Naive B cell (primary cell): ENCODE results near the gene IRS1. TPM values are rescaled to one million over a fixed set of nuclear protein-coding genes. Genes with fewer than 3 reads are reported as not detected.
A peak's percentile ranks its signal among the peaks of the same experiment; 100 is the strongest.

ENCODE experiments used
- ATAC-seq, 2 donors: fragments of 150-1000 bp; cut with Tn5 transposase; 2 replicates each; pipeline ENCODE4 v1.10.0; 2021; ENCODE audit warnings: low read depth in 2 of 2, mild to moderate bottlenecking in 2 of 2, moderate library complexity in 2 of 2
- DNase-seq: peaks from one replicate; pipeline ENCODE4 v3.0.0; 2022
- H3K27ac Mint-ChIP-seq, 6 donors: one replicate each; pipeline ENCODE4 v1.8.0; 2020 to 2022; ENCODE audit warnings: mild to moderate bottlenecking in 6 of 6, mixed read lengths in 6 of 6, moderate library complexity in 5 of 6, inconsistent platforms in 2 of 6
- H3K27me3 Mint-ChIP-seq, 3 donors: one replicate each; pipeline ENCODE4 v1.8.0; 2021 to 2022; ENCODE audit warnings: mixed read lengths in 3 of 3, mild to moderate bottlenecking in 1 of 3
- H3K36me3 Mint-ChIP-seq, 2 donors: one replicate each; pipeline ENCODE4 v1.8.0; 2020 to 2022; ENCODE audit warnings: mixed read lengths in 2 of 2, inconsistent platforms in 1 of 2, mild to moderate bottlenecking in 1 of 2
- H3K4me1 Mint-ChIP-seq, 3 donors: one replicate each; pipeline ENCODE4 v1.8.0; 2020 to 2022; ENCODE audit warnings: mixed read lengths in 3 of 3, inconsistent platforms in 1 of 3, mild to moderate bottlenecking in 1 of 3, moderate library complexity in 1 of 3
- H3K4me3 Mint-ChIP-seq, 8 donors: one replicate each; pipeline ENCODE4 v1.8.0; 2020 to 2022; ENCODE audit warnings: mild to moderate bottlenecking in 8 of 8, mixed read lengths in 8 of 8, moderate library complexity in 8 of 8, inconsistent platforms in 2 of 8
- H3K9me3 Mint-ChIP-seq, 7 donors: one replicate each; pipeline ENCODE4 v1.8.0; 2020 to 2022; ENCODE audit warnings: mixed read lengths in 7 of 7, mild to moderate bottlenecking in 5 of 7, inconsistent platforms in 2 of 7, moderate library complexity in 1 of 7
- polyA plus RNA-seq, 6 donors: library from polyadenylated mRNA; unstranded; fragments of 300-500 nt; fragmentation: Illumina TruSeq; gene quantifications; one replicate each; pipeline ENCODE4 v1.2.3, GENCODE V29; 2021; ENCODE audit warnings: low read depth in 6 of 6

The IRS1 gene
- polyA plus RNA-seq, 6 donors from 2014 or later, result 0.43 to 2.7 (median 0.73) TPM

GRCh38 chr2:226715347-226715990 is 84.2 kb downstream of the IRS1 start:
- peaks cover 0 to under 1% of the 10 kb centered on the region in 2 donors for H3K36me3 Mint-ChIP-seq
- peaks cover 3 to 8% (median 7%) of the 10 kb centered on the region in 3 donors for H3K27me3 Mint-ChIP-seq
- peaks cover 0 to 2% (median 0%) of the 10 kb centered on the region in 7 donors for H3K9me3 Mint-ChIP-seq
- no peak overlapping the region for H3K27ac Mint-ChIP-seq
- DNase-seq (no peak), ATAC-seq (no peak)
- H3K4me1 Mint-ChIP-seq, result peaks cover 0 to 12% (median 7%) of the 10 kb centered on the region in 3 donors
- no peak overlapping the region for H3K4me3 Mint-ChIP-seq

GRCh38 chr2:226712941-226713340 is 86.7 kb downstream of the IRS1 start:
- Mint-ChIP-seq H3K4me3 (no peak overlapping the region), H3K9me3 (peaks cover 0 to 7% (median 0%) of the 10 kb centered on the region in 7 donors), H3K27ac (no peak overlapping the region), H3K36me3 (no peaks in the 10 kb centered on the region), H3K4me1 (peaks cover 0 to 17% (median 7%) of the 10 kb centered on the region in 3 donors), H3K27me3 (peaks cover 0 to 8% (median 7%) of the 10 kb centered on the region in 3 donors)
- DNase-seq, result no peak
- no peak for ATAC-seq

DNA sequence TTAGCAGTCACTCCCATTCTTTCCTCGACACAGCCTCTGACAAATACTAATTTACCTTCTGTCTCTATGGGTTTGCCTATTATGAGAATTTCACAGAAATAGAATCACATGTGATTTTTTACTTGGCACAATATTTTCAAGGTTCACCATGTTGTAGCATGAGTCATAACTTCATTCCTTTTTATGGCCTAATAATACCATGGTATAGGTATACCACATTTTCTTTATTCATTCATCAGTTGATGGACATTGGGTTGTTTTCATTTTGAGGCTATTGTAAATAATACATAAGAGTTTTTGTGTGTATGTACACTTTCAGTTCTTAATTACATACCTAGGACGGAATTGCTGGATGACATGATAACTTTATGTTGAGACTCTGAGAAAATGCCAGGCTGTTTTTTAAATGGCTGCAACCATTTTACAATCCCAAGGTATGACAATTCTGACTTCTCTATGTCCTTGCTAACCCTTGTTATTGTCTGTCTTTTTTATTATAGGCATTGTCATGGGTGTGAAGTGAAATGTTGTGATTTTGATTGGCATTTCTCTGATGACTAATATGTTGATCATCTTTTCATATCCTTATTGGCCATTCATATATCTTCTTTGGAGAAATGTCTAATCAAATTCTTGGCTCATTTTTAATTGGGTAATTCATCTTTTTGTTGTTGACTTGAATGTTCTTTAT is 87.9 kb downstream of the IRS1 start:
- H3K4me3 Mint-ChIP-seq, result no peak overlapping the region

DNA sequence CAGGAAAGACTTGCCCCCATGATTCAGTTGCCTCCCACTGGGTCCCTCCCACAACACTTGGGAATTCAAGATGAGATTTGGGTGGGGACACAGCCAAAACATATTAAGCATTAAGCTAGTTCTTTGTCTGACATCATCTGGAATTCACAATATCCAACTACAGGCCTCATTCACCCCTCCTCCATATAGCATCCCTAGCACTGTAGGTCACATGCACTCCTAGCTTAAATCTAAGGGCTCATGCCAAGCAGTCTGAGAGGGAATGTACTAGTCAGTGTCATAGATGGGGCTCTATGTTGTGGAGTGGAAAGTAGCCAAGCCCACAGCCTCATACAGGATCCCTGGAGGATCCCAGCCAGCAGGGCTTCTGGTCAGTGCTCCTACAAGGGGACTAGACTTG is 92.1 kb downstream of the IRS1 start:
- no peak for ATAC-seq
- H3K36me3 Mint-ChIP-seq, result no peaks in the 10 kb centered on the region
- H3K4me1 Mint-ChIP-seq, result peaks cover 0 to 7% (median 0%) of the 10 kb centered on the region in 3 donors
- no peak for DNase-seq
- no peak overlapping the region for H3K4me3 Mint-ChIP-seq
- peak overlapping the region in 1 of 6 donors; percentile 63 for H3K27ac Mint-ChIP-seq
- no peaks in the 10 kb centered on the region for H3K27me3 Mint-ChIP-seq
- H3K9me3 Mint-ChIP-seq, result peaks cover 0 to 7% (median 0%) of the 10 kb centered on the region in 7 donors

More for the DNA sequence above, 87.9 kb downstream of the IRS1 start:
- Mint-ChIP-seq H3K27me3 (peaks cover 0 to 8% (median 7%) of the 10 kb centered on the region in 3 donors), H3K27ac (no peak overlapping the region), H3K9me3 (peaks cover 0 to 7% (median 0%) of the 10 kb centered on the region in 7 donors), H3K36me3 (no peaks in the 10 kb centered on the region), H3K4me1 (peaks cover 0 to 17% (median 7%) of the 10 kb centered on the region in 3 donors)
- no peak for ATAC-seq
- DNase-seq, result no peak

DNA sequence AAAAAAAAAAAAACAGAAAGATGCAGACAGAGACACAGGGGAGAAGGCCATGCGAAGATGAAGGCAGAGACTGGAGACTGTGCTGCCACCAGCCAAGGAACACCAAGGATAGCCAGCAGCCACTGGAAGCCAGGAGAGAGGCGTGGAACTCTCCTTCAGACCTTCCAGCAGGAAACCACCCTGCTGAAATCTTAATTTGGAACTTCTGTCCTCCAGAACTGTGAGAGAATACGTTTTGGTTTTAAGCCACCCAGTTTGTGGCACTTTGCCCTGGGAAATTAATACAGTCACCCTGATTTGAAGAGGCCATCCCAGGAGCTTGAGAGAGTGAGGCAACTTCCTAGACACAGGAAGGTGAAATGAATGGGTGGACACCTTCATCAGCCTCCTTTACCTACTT is 93.7 kb downstream of the IRS1 start:
- Mint-ChIP-seq H3K9me3 (peaks cover 0 to 7% (median 0%) of the 10 kb centered on the region in 7 donors), H3K4me3 (no peak overlapping the region), H3K36me3 (no peaks in the 10 kb centered on the region), H3K4me1 (peaks cover 0 to 7% (median 0%) of the 10 kb centered on the region in 3 donors), H3K27me3 (peaks cover 4 to 5% (median 5%) of the 10 kb centered on the region in 3 donors), H3K27ac (peak overlapping the region in 1 of 6 donors; percentile 73)
- ATAC-seq (no peak), DNase-seq (no peak)

GRCh38 chr2:226705133-226705886 is 94.3 kb downstream of the IRS1 start:
- Mint-ChIP-seq H3K4me3 (peak overlapping the region in 1 of 8 donors; percentile 11), H3K27ac (peak overlapping the region in 1 of 6 donors; percentile 73), H3K36me3 (no peaks in the 10 kb centered on the region), H3K27me3 (peaks cover 5 to 6% (median 5%) of the 10 kb centered on the region in 3 donors), H3K4me1 (peaks cover 0 to 3% (median 0%) of the 10 kb centered on the region in 3 donors), H3K9me3 (peaks cover 0 to 3% (median 0%) of the 10 kb centered on the region in 7 donors)
- ATAC-seq (no peak), DNase-seq (no peak)

GRCh38 chr2:226703514-226703913 is 96.1 kb downstream of the IRS1 start:
- no peak for ATAC-seq
- no peaks in the 10 kb centered on the region for H3K36me3 Mint-ChIP-seq
- H3K4me3 Mint-ChIP-seq, result no peak overlapping the region
- H3K9me3 Mint-ChIP-seq, result no peaks in the 10 kb centered on the region
- no peak for DNase-seq
- no peak overlapping the region for H3K27ac Mint-ChIP-seq
- peaks cover 5 to 18% (median 5%) of the 10 kb centered on the region in 3 donors for H3K27me3 Mint-ChIP-seq
- H3K4me1 Mint-ChIP-seq, result no peaks in the 10 kb centered on the region

DNA sequence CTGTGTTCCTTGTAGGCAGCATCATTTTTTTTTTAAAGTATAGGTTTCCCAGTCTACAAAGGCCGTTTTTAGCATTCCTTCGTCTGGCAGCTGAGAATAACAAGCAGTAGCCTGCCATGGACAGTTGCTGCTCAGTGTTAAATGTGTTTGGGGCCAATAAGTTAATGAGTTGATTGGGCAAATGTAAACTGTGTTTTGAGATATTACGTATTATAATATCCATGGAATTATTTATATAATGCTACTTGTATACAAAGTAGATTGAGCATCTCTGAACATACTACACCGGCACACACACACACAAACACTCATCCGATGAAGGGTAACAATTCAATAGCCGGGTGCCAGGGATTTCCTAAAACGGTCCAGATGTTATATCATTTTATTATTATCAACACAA is 97.2 kb downstream of the IRS1 start:
- H3K4me1 Mint-ChIP-seq, result no peaks in the 10 kb centered on the region
- H3K9me3 Mint-ChIP-seq, result no peaks in the 10 kb centered on the region
- H3K4me3 Mint-ChIP-seq, result no peak overlapping the region
- no peak overlapping the region for H3K27ac Mint-ChIP-seq
- no peaks in the 10 kb centered on the region for H3K36me3 Mint-ChIP-seq
- DNase-seq (no peak), ATAC-seq (no peak)
- H3K27me3 Mint-ChIP-seq, result peaks cover 5 to 18% (median 5%) of the 10 kb centered on the region in 3 donors

DNA sequence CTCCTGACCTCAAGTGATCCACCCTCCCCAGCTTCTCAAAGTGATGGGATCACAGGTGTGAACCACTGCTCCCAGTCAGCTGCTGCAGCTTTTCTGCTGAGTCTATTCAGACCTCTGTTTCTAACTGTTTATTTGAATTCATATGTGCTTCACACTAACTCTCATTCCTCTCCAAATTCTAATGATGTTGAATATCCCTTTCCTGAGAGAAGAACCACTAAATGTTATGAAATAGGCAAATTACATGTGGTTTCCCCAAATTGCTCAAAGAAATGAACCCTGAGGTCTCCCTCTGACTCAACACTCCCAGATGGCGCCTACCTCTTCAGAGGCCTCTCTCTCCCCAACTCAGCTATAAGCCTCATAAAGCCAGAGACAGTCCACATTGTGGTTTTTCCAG is 98.6 kb downstream of the IRS1 start:
- ATAC-seq (no peak), DNase-seq (no peak)
- no peak overlapping the region for H3K4me3 Mint-ChIP-seq
- no peaks in the 10 kb centered on the region for H3K9me3 Mint-ChIP-seq
- peak overlapping the region in 1 of 6 donors; percentile 9 for H3K27ac Mint-ChIP-seq
- H3K4me1 Mint-ChIP-seq, result no peaks in the 10 kb centered on the region
- no peaks in the 10 kb centered on the region for H3K36me3 Mint-ChIP-seq
- peaks cover 5 to 18% (median 5%) of the 10 kb centered on the region in 3 donors for H3K27me3 Mint-ChIP-seq

DNA sequence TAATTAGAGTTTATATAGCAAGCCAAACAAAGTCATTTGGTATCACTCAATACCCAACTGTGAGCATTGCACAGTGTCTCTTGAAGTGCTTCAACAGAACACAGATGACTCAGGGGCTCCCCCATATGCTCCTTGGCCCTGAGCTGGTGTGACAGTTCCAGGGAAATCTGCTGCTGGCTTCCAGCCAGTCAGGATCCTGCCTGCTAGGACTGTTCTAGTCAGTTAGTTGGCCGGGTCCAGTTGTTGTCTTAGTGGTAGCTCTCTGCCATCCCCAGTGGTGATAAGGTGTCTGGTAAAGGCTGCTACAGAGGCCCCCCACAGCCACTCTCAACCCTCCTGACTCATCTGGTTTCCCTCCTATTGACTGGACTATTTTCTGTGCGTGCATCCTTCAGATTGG is 100.3 kb downstream of the IRS1 start:
- no peak for ATAC-seq
- H3K9me3 Mint-ChIP-seq, result no peaks in the 10 kb centered on the region
- no peak overlapping the region for H3K27ac Mint-ChIP-seq
- no peaks in the 10 kb centered on the region for H3K36me3 Mint-ChIP-seq
- no peaks in the 10 kb centered on the region for H3K4me1 Mint-ChIP-seq
- DNase-seq, result no peak
- peaks cover 5 to 18% (median 5%) of the 10 kb centered on the region in 3 donors for H3K27me3 Mint-ChIP-seq
- no peak overlapping the region for H3K4me3 Mint-ChIP-seq

DNA sequence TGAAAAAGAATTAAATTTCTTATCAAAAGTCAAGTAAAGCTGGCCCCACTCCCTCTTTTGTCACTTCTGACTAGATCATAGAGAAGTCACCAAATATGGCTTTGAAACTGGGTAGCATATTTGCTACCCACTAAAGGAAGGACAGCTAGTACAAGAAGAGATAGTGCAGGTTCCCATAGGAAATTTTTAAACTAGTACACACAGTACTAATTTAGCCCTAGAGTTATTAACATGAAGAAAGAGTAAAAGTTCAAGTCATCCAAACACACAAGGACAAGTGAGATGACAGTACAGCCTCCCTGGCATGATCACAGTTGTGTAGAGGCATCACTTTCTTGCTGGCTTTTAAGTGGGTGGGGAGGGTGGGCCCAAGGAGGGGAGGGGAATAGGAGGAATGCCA is 100.9 kb downstream of the IRS1 start:
- Mint-ChIP-seq H3K27me3 (peaks cover 5 to 18% (median 5%) of the 10 kb centered on the region in 3 donors), H3K36me3 (no peaks in the 10 kb centered on the region), H3K4me1 (no peaks in the 10 kb centered on the region), H3K4me3 (no peak overlapping the region), H3K27ac (no peak overlapping the region), H3K9me3 (no peaks in the 10 kb centered on the region)
- ATAC-seq, result no peak
- DNase-seq, result no peak

GRCh38 chr2:226694586-226695284 is 104.9 kb downstream of the IRS1 start:
- H3K27ac Mint-ChIP-seq, result peak overlapping the region in 1 of 6 donors; percentile 35
- ATAC-seq, result no peak
- H3K4me1 Mint-ChIP-seq, result peaks cover 0 to 7% (median 6%) of the 10 kb centered on the region in 3 donors
- no peak overlapping the region for H3K4me3 Mint-ChIP-seq
- H3K27me3 Mint-ChIP-seq, result peaks cover 0 to 12% (median 9%) of the 10 kb centered on the region in 3 donors
- H3K9me3 Mint-ChIP-seq, result no peaks in the 10 kb centered on the region
- DNase-seq, result no peak
- no peaks in the 10 kb centered on the region for H3K36me3 Mint-ChIP-seq

GRCh38 chr2:226694149-226694548 is 105.5 kb downstream of the IRS1 start:
- DNase-seq (no peak), ATAC-seq (no peak)
- peaks cover 0 to 7% (median 6%) of the 10 kb centered on the region in 3 donors for H3K4me1 Mint-ChIP-seq
- peaks cover 0 to 9% (median 6%) of the 10 kb centered on the region in 3 donors for H3K27me3 Mint-ChIP-seq
- no peaks in the 10 kb centered on the region for H3K9me3 Mint-ChIP-seq
- H3K4me3 Mint-ChIP-seq, result no peak overlapping the region
- H3K36me3 Mint-ChIP-seq, result no peaks in the 10 kb centered on the region
- no peak overlapping the region for H3K27ac Mint-ChIP-seq
